Stimulated activated naive B cell treated with anti-CD40 and anti-IgM and Interleukin-4, amounts not matched to agents 10 μg/mL and 1 μg/mL and 100 μg/mL, for 72 hours (primary cell): ENCODE results near the gene FAM237A.

Experiments used
- ATAC-seq, 2 donors: fragments of 150-1000 bp; cut with Tn5 transposase; replicated peaks; 2 replicates each; pipeline ENCODE4 v1.10.0; 2021; ENCODE audit warnings: moderate library complexity in 1 of 2
- DNase-seq: peaks from one replicate; pipeline ENCODE4 v3.0.0; 2021
- H3K27ac Mint-ChIP-seq: one replicate; pipeline ENCODE4 v1.8.0; 2022; ENCODE audit warnings: mild to moderate bottlenecking, mixed read lengths
- H3K27me3 Mint-ChIP-seq, 2 donors: one replicate each; pipeline ENCODE4 v1.8.0; 2022; ENCODE audit warnings: mixed read lengths in 2 of 2
- H3K36me3 Mint-ChIP-seq, 2 donors: one replicate each; pipeline ENCODE4 v1.8.0; 2022; ENCODE audit warnings: mixed read lengths in 2 of 2, mild to moderate bottlenecking in 1 of 2
- H3K4me1 Mint-ChIP-seq, 2 donors: one replicate each; pipeline ENCODE4 v1.8.0; 2022; ENCODE audit warnings: mixed read lengths in 2 of 2, mild to moderate bottlenecking in 1 of 2
- H3K4me3 Mint-ChIP-seq, 2 donors: one replicate each; pipeline ENCODE4 v1.8.0; 2022; ENCODE audit warnings: mild to moderate bottlenecking in 2 of 2, mixed read lengths in 2 of 2, moderate library complexity in 1 of 2
- H3K9me3 Mint-ChIP-seq, 2 donors: one replicate each; pipeline ENCODE4 v1.8.0; 2022; ENCODE audit warnings: mixed read lengths in 2 of 2, mild to moderate bottlenecking in 1 of 2

Gene FAM237A

DNA sequence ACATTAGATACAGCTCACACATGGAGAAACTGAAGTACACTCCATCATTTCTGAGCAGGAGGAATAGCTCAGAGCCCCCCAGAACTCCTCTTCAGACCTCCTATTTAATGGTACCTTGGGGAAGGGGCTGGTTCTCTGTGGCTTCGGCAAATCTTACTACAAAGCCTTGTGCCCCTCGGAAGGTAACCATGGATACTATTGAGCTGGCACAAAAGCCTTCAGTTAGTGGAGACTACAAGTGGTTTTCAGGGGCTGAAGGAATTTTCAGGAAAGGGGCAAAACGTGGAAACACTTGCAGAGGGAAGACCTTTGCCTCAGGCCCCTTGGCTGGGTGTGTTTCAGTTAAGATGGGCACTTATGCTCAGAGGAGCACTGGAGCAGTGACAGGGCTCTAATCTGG, 1.1 kb upstream of the FAM237A start:
- ATAC-seq = no peak
- Mint-ChIP-seq H3K4me3 (no peak overlapping the region), H3K9me3 (no peaks in the 10 kb centered on the region), H3K36me3 (no peaks in the 10 kb centered on the region), H3K4me1 (no peaks in the 10 kb centered on the region), H3K27me3 (peaks cover 6 to 15% of the 10 kb centered on the region in 2 donors), H3K27ac (no peak overlapping the region)
- no peak for DNase-seq

DNA sequence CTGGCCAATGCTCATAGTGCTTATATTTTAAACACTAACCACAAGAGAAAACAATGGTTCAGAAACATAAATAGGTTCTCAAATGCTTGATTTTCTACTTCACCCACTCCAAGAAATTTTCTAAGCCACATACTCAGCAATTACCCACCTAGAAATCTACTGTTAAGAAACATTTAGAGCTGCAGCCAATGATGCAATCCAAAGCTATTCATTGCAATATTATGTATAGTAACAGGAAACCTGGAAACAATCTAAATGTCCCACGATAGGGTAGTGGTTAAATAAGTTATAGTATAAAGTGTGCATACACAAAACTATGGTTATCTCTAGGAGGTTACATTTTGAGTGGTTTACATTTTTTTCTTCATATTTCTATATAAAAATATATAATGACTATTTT, 5.7 kb downstream of the FAM237A start:
- peaks cover 6 to 11% of the 10 kb centered on the region in 2 donors for H3K27me3 Mint-ChIP-seq
- DNase-seq = no peak
- H3K9me3 Mint-ChIP-seq = no peaks in the 10 kb centered on the region
- H3K4me3 Mint-ChIP-seq = no peak overlapping the region
- no peak for ATAC-seq
- H3K36me3 Mint-ChIP-seq = no peaks in the 10 kb centered on the region
- H3K27ac Mint-ChIP-seq = no peak overlapping the region
- H3K4me1 Mint-ChIP-seq = no peaks in the 10 kb centered on the region

DNA sequence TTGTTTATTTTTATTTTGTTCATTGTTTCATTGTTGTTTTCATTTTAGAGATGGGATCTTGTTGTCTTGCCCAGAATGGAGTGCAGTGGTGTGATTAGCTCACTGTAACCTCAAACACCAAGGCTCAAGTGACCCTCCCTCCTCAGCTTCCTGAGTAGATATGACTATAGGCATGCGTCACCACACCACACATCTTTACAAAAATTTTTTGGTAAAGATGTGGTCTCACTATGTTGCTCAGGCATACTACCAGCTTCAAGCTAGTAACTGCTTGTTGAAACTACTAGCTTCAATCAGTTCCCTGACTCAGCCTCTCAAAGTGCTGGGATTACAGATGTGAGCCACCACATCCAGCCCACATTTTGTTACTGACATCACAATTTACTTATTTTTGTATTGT, 14.8 kb downstream of the FAM237A start:
- H3K36me3 Mint-ChIP-seq = no peaks in the 10 kb centered on the region
- ATAC-seq = no peak
- H3K27ac Mint-ChIP-seq = no peak overlapping the region
- no peak for DNase-seq
- peaks cover 6 to 10% of the 10 kb centered on the region in 2 donors for H3K27me3 Mint-ChIP-seq
- H3K4me3 Mint-ChIP-seq = no peak overlapping the region
- H3K4me1 Mint-ChIP-seq = no peaks in the 10 kb centered on the region
- H3K9me3 Mint-ChIP-seq = peaks cover 8 to 9% of the 10 kb centered on the region in 2 donors

DNA sequence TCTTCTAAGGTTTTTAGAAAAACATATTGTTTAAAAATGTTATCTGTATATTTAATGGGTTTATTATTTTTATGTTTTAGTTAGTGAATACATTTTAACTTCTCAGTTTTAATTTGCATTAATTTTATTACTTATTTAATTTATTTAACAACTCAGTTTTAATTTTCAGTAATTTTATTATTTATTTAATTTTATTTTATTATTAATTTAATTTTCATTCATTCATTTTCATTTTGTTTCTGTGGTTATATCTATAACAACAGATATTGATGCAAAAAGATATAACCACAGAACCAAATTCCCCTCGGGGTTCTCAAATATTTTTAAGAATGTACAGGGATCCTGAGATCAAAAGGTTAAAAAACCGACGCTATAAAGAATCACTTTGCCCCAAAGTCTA, 23.0 kb downstream of the FAM237A start:
- H3K36me3 Mint-ChIP-seq = no peaks in the 10 kb centered on the region
- H3K4me1 Mint-ChIP-seq = no peaks in the 10 kb centered on the region
- no peak overlapping the region for H3K27ac Mint-ChIP-seq
- DNase-seq (no peak), ATAC-seq (no peak)
- H3K4me3 Mint-ChIP-seq = no peak overlapping the region
- no peaks in the 10 kb centered on the region for H3K9me3 Mint-ChIP-seq
- peaks cover 17 to 19% of the 10 kb centered on the region in 2 donors for H3K27me3 Mint-ChIP-seq

DNA sequence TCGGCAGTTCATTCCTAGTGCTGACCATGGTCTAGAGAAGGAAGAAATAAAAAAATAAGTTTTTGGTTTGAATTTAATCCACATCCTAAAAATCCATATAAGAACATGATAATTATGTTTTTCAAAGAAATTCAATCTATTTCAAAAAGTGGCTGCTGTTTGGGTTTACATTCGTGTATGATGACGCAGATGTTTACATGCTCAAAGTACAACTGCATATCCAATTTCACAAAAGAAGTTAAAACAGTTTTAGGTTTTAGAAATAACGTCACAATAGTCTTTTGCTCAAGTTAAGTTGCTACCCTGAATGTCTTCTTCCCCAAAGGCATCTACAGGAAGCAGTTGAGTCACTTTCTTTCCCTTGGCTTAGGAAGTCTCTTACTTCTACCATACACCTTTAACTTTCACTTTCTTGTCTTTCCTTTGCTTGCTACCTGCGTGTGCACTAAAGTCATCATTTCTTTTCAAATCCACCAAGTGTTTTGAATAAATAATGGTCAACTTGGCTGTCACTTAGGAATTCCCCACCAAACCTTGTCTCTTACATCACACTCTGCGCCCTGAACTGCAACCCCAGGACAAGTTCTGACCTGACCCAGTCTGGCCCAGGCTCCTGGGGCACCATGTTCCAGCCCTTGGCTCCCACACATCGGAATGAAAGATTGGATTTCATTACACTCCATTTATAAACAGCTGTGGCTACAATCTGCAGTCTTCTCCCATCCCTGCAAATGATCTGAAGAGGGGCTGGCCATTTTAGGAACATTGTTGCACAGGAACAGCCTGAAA, 28.4 kb downstream of the FAM237A start:
- Mint-ChIP-seq H3K27ac (no peak overlapping the region), H3K27me3 (peaks cover 9 to 17% of the 10 kb centered on the region in 2 donors), H3K4me1 (no peaks in the 10 kb centered on the region), H3K36me3 (no peaks in the 10 kb centered on the region), H3K9me3 (no peaks in the 10 kb centered on the region), H3K4me3 (no peak overlapping the region)
- DNase-seq = no peak
- no peak for ATAC-seq

DNA sequence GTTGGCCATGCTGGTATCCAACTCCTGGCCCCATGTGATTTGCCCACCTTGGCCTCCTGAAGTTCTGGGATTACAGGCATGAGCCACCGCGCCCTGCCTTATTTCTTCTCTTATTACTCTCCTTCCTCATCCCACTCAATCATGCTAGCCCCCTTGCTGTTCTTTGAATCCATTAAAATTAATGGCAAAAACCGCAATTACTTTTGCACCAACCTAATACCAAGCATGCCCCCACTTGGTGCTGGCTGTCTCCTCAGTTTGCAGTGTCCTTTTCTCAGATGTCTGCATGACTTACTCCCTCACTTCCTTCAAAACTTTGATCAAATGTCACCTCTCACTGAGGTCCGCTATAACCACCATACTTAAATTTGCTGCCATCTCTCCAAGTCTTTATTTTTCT, 41.3 kb downstream of the FAM237A start:
- Mint-ChIP-seq H3K4me3 (no peak overlapping the region), H3K4me1 (no peaks in the 10 kb centered on the region), H3K36me3 (no peaks in the 10 kb centered on the region), H3K27me3 (peaks cover 9 to 21% of the 10 kb centered on the region in 2 donors), H3K9me3 (no peaks in the 10 kb centered on the region), H3K27ac (no peak overlapping the region)
- no peak for ATAC-seq
- no peak for DNase-seq

DNA sequence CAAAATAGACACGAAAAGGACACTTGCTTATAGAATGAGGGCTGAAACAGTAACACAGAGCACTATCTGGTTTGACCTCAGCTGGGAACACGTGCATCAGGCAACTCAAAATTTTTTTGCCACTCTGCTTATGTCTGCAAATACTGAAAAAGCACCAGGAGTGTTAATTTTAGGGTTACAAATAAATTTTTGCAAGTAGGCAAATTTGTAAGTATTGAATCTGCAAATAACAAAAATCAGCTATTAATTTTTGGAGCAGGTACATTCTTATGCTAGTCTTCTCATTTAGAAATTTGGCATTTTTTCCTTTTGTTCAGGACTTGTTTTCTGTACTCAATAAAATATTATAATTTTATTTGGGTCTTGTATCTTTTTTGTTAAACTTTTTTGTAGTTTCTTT, 46.2 kb downstream of the FAM237A start:
- Mint-ChIP-seq H3K27ac (no peak overlapping the region), H3K4me3 (no peak overlapping the region), H3K27me3 (peaks cover 14 to 19% of the 10 kb centered on the region in 2 donors), H3K4me1 (no peaks in the 10 kb centered on the region), H3K36me3 (no peaks in the 10 kb centered on the region), H3K9me3 (no peaks in the 10 kb centered on the region)
- ATAC-seq (no peak), DNase-seq (no peak)

DNA sequence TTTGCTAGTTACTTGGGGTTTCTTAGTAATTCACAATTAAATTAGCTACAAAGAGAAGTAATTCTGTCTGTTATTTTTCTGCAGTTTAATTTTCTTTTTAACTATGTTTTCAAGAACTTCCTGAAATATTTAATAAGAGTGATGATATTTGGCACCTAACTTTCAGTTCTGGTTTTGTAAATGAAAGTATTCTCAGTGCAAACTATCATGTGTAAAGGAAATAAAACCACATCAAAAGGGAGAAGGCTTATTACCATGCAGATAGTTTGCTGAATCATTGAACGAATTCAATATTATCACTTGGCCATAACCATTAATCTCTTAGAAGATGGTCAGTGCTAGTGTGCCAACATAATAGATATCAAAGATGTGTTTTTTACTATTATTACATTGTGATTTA, 46.7 kb downstream of the FAM237A start:
- ATAC-seq = no peak
- Mint-ChIP-seq H3K27me3 (peaks cover 11 to 15% of the 10 kb centered on the region in 2 donors), H3K4me3 (no peak overlapping the region), H3K9me3 (no peaks in the 10 kb centered on the region), H3K36me3 (no peaks in the 10 kb centered on the region), H3K4me1 (no peaks in the 10 kb centered on the region), H3K27ac (no peak overlapping the region)
- no peak for DNase-seq

DNA sequence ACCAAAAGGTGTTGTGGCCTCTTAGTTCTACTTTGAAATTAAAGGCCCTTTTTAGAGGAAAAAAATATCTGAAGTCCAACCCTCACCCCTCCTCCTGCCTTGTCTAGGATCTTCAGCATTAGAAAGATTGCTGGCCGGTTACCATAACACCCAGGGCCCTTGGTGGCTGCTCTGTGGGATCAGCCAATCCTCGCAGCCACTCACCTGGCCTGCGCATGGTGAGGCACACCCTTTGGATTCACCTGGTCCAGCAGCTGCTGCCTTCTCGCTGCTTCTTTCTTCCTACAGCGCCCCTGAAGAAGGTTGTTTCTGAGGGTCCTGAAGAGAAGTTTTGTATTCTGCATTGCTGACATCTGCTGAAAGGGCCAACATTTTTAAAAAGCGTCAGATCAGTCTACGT, 50.7 kb downstream of the FAM237A start:
- Mint-ChIP-seq H3K27me3 (peaks cover 11 to 15% of the 10 kb centered on the region in 2 donors), H3K9me3 (no peaks in the 10 kb centered on the region), H3K27ac (no peak overlapping the region), H3K4me1 (no peaks in the 10 kb centered on the region), H3K4me3 (no peak overlapping the region), H3K36me3 (no peaks in the 10 kb centered on the region)
- ATAC-seq (no peak), DNase-seq (no peak)

DNA sequence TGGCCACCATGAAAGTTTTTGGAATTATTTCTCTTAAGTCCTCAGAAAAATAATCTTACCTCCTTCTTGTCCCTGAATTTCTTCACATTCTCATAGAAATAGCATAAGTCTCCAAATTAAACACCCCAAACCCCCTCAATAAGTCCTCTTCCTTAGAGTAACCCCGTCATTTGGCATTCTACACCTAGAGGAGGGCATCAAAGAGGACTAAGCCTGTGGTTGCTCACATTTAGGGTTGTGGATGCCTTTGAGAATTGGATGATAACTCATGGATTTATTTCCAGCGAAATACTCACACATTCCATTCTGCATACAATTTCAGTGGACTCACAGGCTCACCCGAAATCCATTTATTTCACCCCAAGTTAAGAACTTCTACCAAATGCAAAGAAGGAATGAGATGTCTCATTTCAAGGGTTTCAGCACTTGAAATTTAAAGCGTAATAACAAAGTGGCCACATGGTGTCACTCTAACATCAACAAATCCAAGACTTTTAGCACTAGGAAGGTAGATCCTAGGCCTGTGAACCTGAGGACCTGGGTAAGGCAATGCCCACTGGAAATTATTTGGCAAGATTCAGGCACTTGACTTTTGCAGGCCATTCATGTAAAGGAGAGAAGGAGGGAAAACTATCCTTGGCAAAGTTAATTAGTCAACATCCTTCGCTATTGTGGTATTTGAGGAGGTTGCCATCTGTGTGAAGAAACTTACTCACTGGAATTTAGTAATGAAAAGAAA, 51.3 kb downstream of the FAM237A start:
- Mint-ChIP-seq H3K27me3 (peaks cover 11 to 15% of the 10 kb centered on the region in 2 donors), H3K36me3 (no peaks in the 10 kb centered on the region), H3K9me3 (no peaks in the 10 kb centered on the region), H3K27ac (no peak overlapping the region), H3K4me3 (no peak overlapping the region), H3K4me1 (no peaks in the 10 kb centered on the region)
- peak; percentile 67 to 68 for ATAC-seq
- DNase-seq = peak; percentile 17

DNA sequence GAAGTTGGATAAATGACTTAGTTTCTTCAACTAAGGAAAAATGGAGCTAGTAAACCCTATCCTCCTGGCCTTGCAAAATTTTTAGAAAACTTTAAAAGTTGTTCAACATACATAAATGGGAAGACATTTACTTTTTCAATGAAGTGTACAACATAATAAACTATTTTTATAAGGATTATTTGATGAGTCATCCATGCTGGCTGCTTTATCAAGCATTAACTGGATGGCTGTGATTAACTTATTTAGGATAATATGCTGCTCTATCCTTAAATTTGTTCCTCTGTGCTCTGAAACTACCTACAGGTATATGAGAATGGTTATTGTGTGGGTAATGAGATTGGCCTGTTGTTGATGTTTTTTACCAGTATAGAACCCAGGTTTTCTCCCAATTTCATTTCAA, 54.6 kb downstream of the FAM237A start:
- no peak overlapping the region for H3K4me3 Mint-ChIP-seq
- H3K27me3 Mint-ChIP-seq = peaks cover 18 to 21% of the 10 kb centered on the region in 2 donors
- H3K9me3 Mint-ChIP-seq = no peaks in the 10 kb centered on the region
- H3K36me3 Mint-ChIP-seq = no peaks in the 10 kb centered on the region
- peaks cover 2 to 11% of the 10 kb centered on the region in 2 donors for H3K4me1 Mint-ChIP-seq
- no peak overlapping the region for H3K27ac Mint-ChIP-seq
- no peak for DNase-seq
- ATAC-seq = no peak

DNA sequence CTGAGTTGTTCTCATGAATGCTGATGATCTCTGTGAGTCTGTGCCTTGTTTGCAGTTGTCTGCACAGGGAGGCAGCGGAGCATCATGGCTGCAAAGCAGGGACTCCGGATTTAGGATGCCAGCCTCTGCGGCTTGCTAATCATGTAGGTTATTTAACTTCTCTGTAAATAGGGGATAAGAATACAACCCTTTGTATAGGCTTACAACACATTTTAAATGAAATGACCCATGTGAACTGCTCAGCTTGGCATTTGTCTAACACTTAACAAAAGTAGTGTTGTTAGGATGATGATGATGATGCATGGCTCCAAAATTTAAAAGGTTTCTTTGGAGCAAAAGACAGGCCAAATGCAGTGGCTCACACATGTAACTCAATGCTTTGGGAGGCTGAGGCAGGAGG, 56.5 kb downstream of the FAM237A start:
- ATAC-seq (no peak), DNase-seq (no peak)
- Mint-ChIP-seq H3K36me3 (no peaks in the 10 kb centered on the region), H3K9me3 (no peaks in the 10 kb centered on the region), H3K4me3 (no peak overlapping the region), H3K27me3 (peaks cover 18 to 30% of the 10 kb centered on the region in 2 donors), H3K27ac (no peak overlapping the region), H3K4me1 (peaks cover 2 to 11% of the 10 kb centered on the region in 2 donors)
